K562 (cell line): ENCODE measurements around the gene MEAK7. TPM values are rescaled to one million over a fixed set of nuclear protein-coding genes. Genes with fewer than 3 reads are reported as not detected.

Source experiments
- ATAC-seq: fragments of 200-7000 bp; cut with Tn5 transposase; 3 replicates; pipeline ENCODE4 v1.9.1; 2020; ENCODE audit warnings: moderate library complexity
- BruUV-seq: library from RNA; stranded (reverse); fragments of 400-500 nt; replicated peaks from 2 replicates; lab custom pipeline; 2021; lab: Mats Ljungman, UMichigan
- CTCF ChIA-PET: fragments of 300-600 bp; formaldehyde crosslinking; extraction: SDS; loops from one replicate; lab custom pipeline; 2021; ENCODE audit warnings: low intra/inter-chr PET ratio; lab: Yijun Ruan, JAX
- POLR2A ChIA-PET: fragments of 300-600, 350-650 bp; sonication (Branson Sonifier 250); formaldehyde crosslinking; extraction: SDS; loops from one replicate; lab custom pipeline; 2021; ENCODE audit warnings: antibody characterized with exemption, inconsistent platforms; lab: Yijun Ruan, JAX
- DNase-seq, 4 experiments: peaks; one replicate each; pipeline versions ENCODE4 v3.0.0 to v3.0.0-alpha.2; 2011 to 2018; ENCODE audit warnings: low spot score in 3 of 4, mixed read lengths in 3 of 4; ENCODE audit errors: extremely low read depth in 1 of 4
- FAIRE-seq: peaks from 2 replicates; lab custom pipeline; 2011; peaks lifted over from hg19 to GRCh38; lab: Jason Lieb, UNC
- H2AFZ ChIP-seq: 2 replicates; pipeline ENCODE4 v1.6.0; 2011; ENCODE audit warnings: low read depth, low read length, control low read depth, inconsistent platforms
- H3K27ac ChIP-seq: fragments of 200-600 bp; 3 replicates; pipeline ENCODE4 v1.8.0; 2011; ENCODE audit warnings: low read depth, mild to moderate bottlenecking, control low read depth, inconsistent platforms, low read length, moderate library complexity, mixed read lengths; ENCODE audit errors: extremely low read depth
- H3K27me3 ChIP-seq, 2 experiments: fragments of 300-600 bp in 1 of 2; 2 replicates in 1 of 2; 3 replicates in 1 of 2; pipeline versions ENCODE4 v1.6.0 to v1.8.0; 2011; ENCODE audit warnings: inconsistent platforms in 2 of 2, low read length in 2 of 2, mild to moderate bottlenecking in 1 of 2, mixed read lengths in 1 of 2, moderate library complexity in 1 of 2; ENCODE audit not compliant: control insufficient read depth in 2 of 2, insufficient read depth in 2 of 2
- H3K36me3 ChIP-seq: fragments of 300-600 bp; 3 replicates; pipeline ENCODE4 v1.8.0; 2011; ENCODE audit warnings: mild to moderate bottlenecking, low read length, inconsistent platforms; ENCODE audit not compliant: control insufficient read depth, insufficient read depth
- H3K4me1 ChIP-seq, 2 experiments: fragments of 200-600 bp in 1 of 2; replicated peaks in 1 of 2; 2 replicates in 1 of 2; 3 replicates in 1 of 2; pipeline versions ENCODE4 v1.5.1 to v1.8.0; 2011; ENCODE audit warnings: inconsistent platforms in 2 of 2, low read length in 2 of 2, mild to moderate bottlenecking in 1 of 2, mixed read lengths in 1 of 2, moderate library complexity in 1 of 2; ENCODE audit not compliant: control insufficient read depth in 2 of 2, insufficient read depth in 2 of 2
- H3K4me2 ChIP-seq: 2 replicates; pipeline ENCODE4 v1.6.1; 2011; ENCODE audit warnings: low read length, control low read depth, inconsistent platforms, mixed read lengths; ENCODE audit not compliant: insufficient read depth
- H3K4me3 ChIP-seq: fragments of 200-600 bp; sonication (generic), shearing (Covaris generic); 2 replicates; pipeline ENCODE4 v1.5.1; 2016; ENCODE audit warnings: control low read depth, inconsistent platforms
- H3K79me2 ChIP-seq: fragments of 200-600 bp; 3 replicates; pipeline ENCODE4 v1.8.0; 2011; ENCODE audit warnings: low read length, inconsistent platforms; ENCODE audit not compliant: control insufficient read depth, insufficient read depth
- H3K9ac ChIP-seq, 2 experiments: 2 replicates each; pipeline versions ENCODE4 v1.6.0 to v1.6.1; 2011; ENCODE audit warnings: low read depth in 2 of 2, low read length in 2 of 2, control low read depth in 1 of 2, inconsistent platforms in 1 of 2, mild to moderate bottlenecking in 1 of 2, mixed read lengths in 1 of 2; ENCODE audit not compliant: insufficient read depth in 1 of 2
- H3K9me1 ChIP-seq: one replicate; pipeline ENCODE4 v1.6.0; 2011; ENCODE audit warnings: inconsistent platforms, mild to moderate bottlenecking, low read length, moderate library complexity; ENCODE audit not compliant: control insufficient read depth, insufficient read depth
- H3K9me3 ChIP-seq: replicated peaks from 2 replicates; pipeline ENCODE4 v1.5.1; 2011; ENCODE audit warnings: low read depth, low read length, inconsistent platforms; ENCODE audit not compliant: control insufficient read depth, insufficient read depth
- H4K20me1 ChIP-seq: replicated peaks from 2 replicates; pipeline ENCODE4 v1.6.1; 2011; ENCODE audit warnings: low read length, inconsistent platforms, mixed read lengths; ENCODE audit not compliant: control insufficient read depth, insufficient read depth
- GMEB1 ChIP-seq: fragments of 250-450 bp; sonication (Bioruptor Pico); IDR thresholded peaks from 2 replicates; pipeline ENCODE4 v1.4.0; 2020; ENCODE audit warnings: mild to moderate bottlenecking
- HDAC2 ChIP-seq: fragments of 450-650 bp; IDR thresholded peaks from 2 replicates; pipeline ENCODE4 v1.6.1; 2016; ENCODE audit warnings: mild to moderate bottlenecking
- HDAC3 ChIP-seq: fragments of 450-650 bp; IDR thresholded peaks from 2 replicates; pipeline ENCODE4 v1.6.1; 2018; ENCODE audit warnings: borderline replicate concordance, mild to moderate bottlenecking, moderate library complexity; ENCODE audit not compliant: partially characterized antibody
- L3MBTL2 ChIP-seq: fragments of 450-650 bp; IDR thresholded peaks from 2 replicates; pipeline ENCODE4 v1.6.1; 2016; ENCODE audit warnings: mild to moderate bottlenecking, moderate library complexity
- MTA2 ChIP-seq: fragments of 450-650 bp; IDR thresholded peaks from 2 replicates; pipeline ENCODE4 v1.6.1; 2016; ENCODE audit warnings: low read depth
- NBN ChIP-seq: fragments of 450-650 bp; IDR thresholded peaks from 2 replicates; pipeline ENCODE4 v1.6.1; 2016; ENCODE audit warnings: low read depth, mild to moderate bottlenecking
- RAD21 ChIP-seq, 2 experiments: fragments of 250-450 bp in 1 of 2; fragments of 450-650 bp in 1 of 2; sonication (Bioruptor Pico) in 1 of 2; formaldehyde crosslinking in 1 of 2; IDR thresholded peaks in 1 of 2; conservative IDR thresholded peaks in 1 of 2; 2 replicates each; pipeline versions ENCODE4 v1.4.0 to v1.8.0; 2020 to 2022; ENCODE audit warnings: mild to moderate bottlenecking in 2 of 2, moderate library complexity in 1 of 2
- RBM17 ChIP-seq: fragments of 200-400 bp; formaldehyde crosslinking; IDR thresholded peaks from 2 replicates; pipeline ENCODE4 v1.6.1; 2017; ENCODE audit warnings: low read depth, mild to moderate bottlenecking, low read length, borderline replicate concordance
- SMAD3 ChIP-seq: fragments of 450-650 bp; formaldehyde crosslinking; conservative IDR thresholded peaks from 2 replicates; pipeline ENCODE4 v1.4.0; 2020; ENCODE audit warnings: mild to moderate bottlenecking
- ZNF512 ChIP-seq: IDR thresholded peaks from 2 replicates; pipeline ENCODE4 v1.6.1; 2016; ENCODE audit warnings: missing genetic modification characterization, missing compliant biosample characterization
- WGBS: fragments of 100-300 bp; shearing (Covaris generic); methylation state at CpG from one replicate; pipeline ENCODE4 v1.1.6; 2016; ENCODE audit warnings: low coverage, mixed read lengths; ENCODE audit not compliant: insufficient coverage; ENCODE audit errors: missing lambda C conversion rate; 5-methylcytosine and 5-hydroxymethylcytosine counted together
- in situ Hi-C: fragments of 300-500 bp; cut with MboI; formaldehyde crosslinking; loops from 4 replicates; pipeline ENCODE4 v1.15.0; 2018; ENCODE audit warnings: inconsistent platforms, mixed read lengths
- intact Hi-C: fragments of 100-400 bp; cut with micrococcal nuclease; formaldehyde crosslinking; loops from 2 replicates; pipeline ENCODE4 v1.14.2; 2022
- polyA plus RNA-seq, 8 experiments: library from polyadenylated mRNA; depleted of rRNA in 4 of 8; stranded (reverse) in 5 of 8; unstranded in 3 of 8; fragments of >200 nt; fragmentation: Nextera tagmentation in 2 of 8; fragmentation: Illumina TruSeq in 1 of 8; extraction: Ambion mirVana in 2 of 8; extraction: Trizol in 1 of 8; gene quantifications; 2 replicates each; pipeline versions ENCODE4 v1.2.1 to v1.2.3, GENCODE V29; 2011 to 2014; ENCODE audit warnings: inconsistent platforms in 1 of 8, missing spikeins in 1 of 8
- total RNA-seq, 7 experiments: library from RNA; depleted of rRNA in 6 of 7; stranded (reverse); fragments of >200 nt in 6 of 7; fragmentation: Illumina TruSeq in 2 of 7; extraction: Trizol in 2 of 7; gene quantifications; 2 replicates each; pipeline versions ENCODE4 v1.2.1 to v1.2.3, GENCODE V29; 2011 to 2021; ENCODE audit warnings: low replicate concordance in 1 of 7

MEAK7 gene
- total and polyA plus RNA-seq, 9 of the 15 experiments (the other 6 are each of a cell fraction or from before 2014, with no cell fraction given), result 1.4 to 14.5 (median 6.3) TPM

- CTCF ChIA-PET, result no interaction called here
- Histone ChIP-seq H3K36me3 (no peaks in the 10 kb centered on the region), H3K9ac (peak overlapping the region in 1 of 2 experiments; percentile 40; a peak in 1 of 4 replicates), H3K4me1 (peaks cover 0 to 15% of the 10 kb centered on the region in 2 experiments; a peak in 2 of 5 replicates), H3K27ac (no peak overlapping the region)
- in situ Hi-C loops, result no loop called here
- no peak for FAIRE-seq
- ATAC-seq, result no peak
- TF ChIP-seq GMEB1, result no peak
- no peak for TF ChIP-seq HDAC2
- no peak for TF ChIP-seq MTA2
- no peak for TF ChIP-seq RAD21 (CRISPR knock-in tag; conservative IDR thresholded peaks at IDR 0.05 in 1 of 2, IDR thresholded peaks at IDR 0.05 in 1 of 2)
- TF ChIP-seq HDAC3, result no peak
- no peak for TF ChIP-seq RBM17
- TF ChIP-seq L3MBTL2, result no peak
- TF ChIP-seq ZNF512 (tag), result no peak
- TF ChIP-seq NBN, result no peak
- no peak for TF ChIP-seq SMAD3 (CRISPR knock-in tag)
- TF ChIP-seq, all 486 proteins: peak for 0
- Histone ChIP-seq H3K27me3 (peaks cover 47 to 54% of the 10 kb centered on the region in 2 experiments), H4K20me1 (peaks cover 10% of the 10 kb centered on the region; the same call in 1 of the 2 replicates), H3K9me3 (no peaks in the 10 kb centered on the region), H2AFZ (no peak overlapping the region), H3K4me2 (no peak overlapping the region), H3K4me3 (no peak overlapping the region), H3K9me1 (no peaks in the 10 kb centered on the region), H3K79me2 (no peaks in the 10 kb centered on the region)
- intact Hi-C loops, result no loop called here
- BruUV-seq, result no TSS peak
- no peak for DNase-seq
- POLR2A ChIA-PET, result interaction anchor here (0.5 to 3.1 kb wide), 6 partner anchors 8 to 439 kb away, joined by 3 to 9 read pairs (median 4); no protein-coding TSS in a partner anchor
- 17% methylated on average over 30 of the region's 30 CpGs for WGBS
Observed at GRCh38 chr16:84461413-84462295, 42.8 kb downstream of the MEAK7 start.
